Hepatocyte (in vitro differentiated cells): ENCODE measurements around the gene NKX1-1. TPM values are rescaled to one million over a fixed set of nuclear protein-coding genes. Genes with fewer than 3 reads are reported as not detected.
"Not testable (repeated sequence)": the region's sequence is repeated elsewhere in the genome, so short reads cannot be mapped to it uniquely, and the experiment has no call there.

Experiments
- DNase-seq: peaks from one replicate; pipeline ENCODE4 v3.0.0-alpha.2; 2016; ENCODE audit warnings: low spot score
- H2AFZ ChIP-seq: fragments of 200-600 bp; sonication (generic); 2 replicates; pipeline ENCODE4 v1.6.0; 2016; ENCODE audit warnings: antibody characterized with exemption, mild to moderate bottlenecking
- H3K27ac ChIP-seq: fragments of 200-600 bp; sonication (generic); 2 replicates; pipeline ENCODE4 v1.5.1; 2016; ENCODE audit warnings: mild to moderate bottlenecking
- H3K27me3 ChIP-seq: fragments of 200-600 bp; sonication (generic); 2 replicates; pipeline ENCODE4 v1.6.1; 2016
- H3K36me3 ChIP-seq: fragments of 200-600 bp; sonication (generic); replicated peaks from 2 replicates; pipeline ENCODE4 v1.5.1; 2016; ENCODE audit warnings: low read depth; ENCODE audit not compliant: insufficient read depth
- H3K4me1 ChIP-seq: fragments of 200-600 bp; sonication (generic); 2 replicates; pipeline ENCODE4 v1.5.1; 2016; ENCODE audit warnings: mild to moderate bottlenecking, moderate library complexity; ENCODE audit not compliant: insufficient read depth
- H3K4me2 ChIP-seq: fragments of 200-600 bp; sonication (generic); 2 replicates; pipeline ENCODE4 v1.6.0; 2016
- H3K4me3 ChIP-seq: fragments of 200-600 bp; sonication (generic); 2 replicates; pipeline ENCODE4 v1.5.1; 2016; ENCODE audit warnings: mild to moderate bottlenecking
- H3K79me2 ChIP-seq: fragments of 200-600 bp; sonication (generic); 2 replicates; pipeline ENCODE4 v1.6.0; 2017; ENCODE audit warnings: mild to moderate bottlenecking
- H3K9me2 ChIP-seq: fragments of 200-600 bp; sonication (generic); replicated peaks from 2 replicates; pipeline ENCODE4 v1.6.0; 2017; ENCODE audit warnings: mild to moderate bottlenecking; ENCODE audit not compliant: insufficient read depth
- H3K9me3 ChIP-seq: fragments of 200-600 bp; sonication (generic); 2 replicates; pipeline ENCODE4 v1.5.1; 2016; ENCODE audit warnings: low read depth, mild to moderate bottlenecking
- H4K20me1 ChIP-seq: fragments of 200-600 bp; sonication (generic); 2 replicates; pipeline ENCODE4 v1.6.0; 2016; ENCODE audit warnings: mild to moderate bottlenecking; ENCODE audit not compliant: insufficient read depth, poor library complexity, severe bottlenecking
- EZH2 ChIP-seq: fragments of 200-600 bp; sonication (generic); IDR thresholded peaks from 2 replicates; pipeline ENCODE4 v1.6.1; 2016; ENCODE audit warnings: antibody characterized with exemption, mild to moderate bottlenecking, borderline replicate concordance
- EZH2phosphoT487 ChIP-seq: fragments of 200-600 bp; sonication (generic); IDR thresholded peaks from one replicate; pipeline ENCODE4 v1.6.1; 2018; ENCODE audit warnings: antibody characterized with exemption, mild to moderate bottlenecking, low read depth, moderate library complexity; ENCODE audit not compliant: unreplicated experiment, severe bottlenecking
- WGBS: methylation state at CpG from one replicate; pipeline ENCODE4 v1.1.6; 2016; ENCODE audit warnings: low lambda C conversion rate; ENCODE audit errors: missing lambda C conversion rate; 5-methylcytosine and 5-hydroxymethylcytosine counted together
- polyA plus RNA-seq: library from polyadenylated mRNA; unstranded; fragments of >200 nt; fragmentation: Nextera tagmentation; extraction: Ambion mirVana; gene quantifications from 2 replicates; pipeline ENCODE4 v1.2.1, GENCODE V29; 2016
- total RNA-seq: library from RNA; depleted of rRNA; stranded (reverse); fragments of >200 nt; gene quantifications from 2 replicates; pipeline ENCODE4 v1.2.3, GENCODE V29; 2014
- TF ChIP-seq, protein P1 (sequence below): fragments of 200-600 bp; sonication (generic); IDR thresholded peaks from 2 replicates; pipeline ENCODE4 v1.5.1; 2016; ENCODE audit warnings: antibody characterized with exemption, mild to moderate bottlenecking; ENCODE audit not compliant: poor library complexity

NKX1-1 gene
- total and polyA plus RNA-seq, 2 experiments from 2014 or later = not detected

DNA sequence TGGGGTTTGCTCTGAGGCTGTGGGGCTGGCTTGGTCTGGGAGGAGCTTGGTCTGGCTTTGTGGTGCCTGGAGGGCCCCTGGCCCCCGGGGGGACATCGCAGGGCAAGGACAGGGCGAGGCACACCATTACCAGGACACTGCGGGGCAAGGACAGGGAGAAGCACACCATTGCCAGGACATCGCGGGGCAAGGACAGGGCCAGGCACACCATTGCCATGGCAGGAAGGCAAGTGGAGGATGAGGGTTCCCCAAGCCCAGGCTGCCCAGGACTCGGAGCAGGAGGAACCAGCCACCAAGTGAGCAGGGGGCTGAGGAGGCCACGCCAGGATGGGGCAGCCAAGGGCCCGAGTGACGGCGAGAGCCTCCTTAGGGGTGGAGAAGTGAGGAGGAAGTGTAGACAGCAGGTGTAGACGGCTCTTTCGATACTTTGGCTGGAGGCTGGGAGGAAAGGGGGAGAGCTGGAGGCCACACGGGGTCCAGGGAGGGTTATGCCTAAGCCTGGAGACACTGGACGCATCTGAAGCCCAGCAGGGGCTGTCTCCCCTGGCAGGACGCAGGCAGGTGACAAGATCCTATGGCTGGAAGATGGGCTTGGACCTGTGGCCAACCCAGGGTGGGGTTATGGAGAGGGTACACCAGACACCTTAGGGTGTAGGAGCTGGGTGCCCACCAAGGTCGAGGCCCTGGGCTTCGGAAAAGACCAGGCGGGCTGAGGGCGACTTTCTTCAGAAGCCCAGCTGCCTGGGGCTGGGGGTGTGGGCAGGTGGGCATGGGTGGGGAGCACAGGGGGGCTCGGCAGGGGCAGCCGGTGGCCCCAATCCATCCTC is 7.3 kb downstream of the NKX1-1 start:
- Histone ChIP-seq H3K9me2 (no peaks in the 10 kb centered on the region), H3K9me3 (no peaks in the 10 kb centered on the region), H3K4me3 (no peak overlapping the region), H3K4me1 (no peaks in the 10 kb centered on the region), H3K27me3 (peaks cover 17% of the 10 kb centered on the region), H2AFZ (no peak overlapping the region), H3K36me3 (no peaks in the 10 kb centered on the region), H3K4me2 (no peak overlapping the region), H3K79me2 (no peaks in the 10 kb centered on the region), H3K27ac (no peak overlapping the region), H4K20me1 (no peaks in the 10 kb centered on the region)
- WGBS = 93% methylated on average over 22 of the region's 22 CpGs
- DNase-seq = no peak
- TF ChIP-seq, protein P1, sequence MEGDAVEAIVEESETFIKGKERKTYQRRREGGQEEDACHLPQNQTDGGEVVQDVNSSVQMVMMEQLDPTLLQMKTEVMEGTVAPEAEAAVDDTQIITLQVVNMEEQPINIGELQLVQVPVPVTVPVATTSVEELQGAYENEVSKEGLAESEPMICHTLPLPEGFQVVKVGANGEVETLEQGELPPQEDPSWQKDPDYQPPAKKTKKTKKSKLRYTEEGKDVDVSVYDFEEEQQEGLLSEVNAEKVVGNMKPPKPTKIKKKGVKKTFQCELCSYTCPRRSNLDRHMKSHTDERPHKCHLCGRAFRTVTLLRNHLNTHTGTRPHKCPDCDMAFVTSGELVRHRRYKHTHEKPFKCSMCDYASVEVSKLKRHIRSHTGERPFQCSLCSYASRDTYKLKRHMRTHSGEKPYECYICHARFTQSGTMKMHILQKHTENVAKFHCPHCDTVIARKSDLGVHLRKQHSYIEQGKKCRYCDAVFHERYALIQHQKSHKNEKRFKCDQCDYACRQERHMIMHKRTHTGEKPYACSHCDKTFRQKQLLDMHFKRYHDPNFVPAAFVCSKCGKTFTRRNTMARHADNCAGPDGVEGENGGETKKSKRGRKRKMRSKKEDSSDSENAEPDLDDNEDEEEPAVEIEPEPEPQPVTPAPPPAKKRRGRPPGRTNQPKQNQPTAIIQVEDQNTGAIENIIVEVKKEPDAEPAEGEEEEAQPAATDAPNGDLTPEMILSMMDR = no peak
- TF ChIP-seq EZH2 (no peak), EZH2phosphoT487 (no peak)

DNA sequence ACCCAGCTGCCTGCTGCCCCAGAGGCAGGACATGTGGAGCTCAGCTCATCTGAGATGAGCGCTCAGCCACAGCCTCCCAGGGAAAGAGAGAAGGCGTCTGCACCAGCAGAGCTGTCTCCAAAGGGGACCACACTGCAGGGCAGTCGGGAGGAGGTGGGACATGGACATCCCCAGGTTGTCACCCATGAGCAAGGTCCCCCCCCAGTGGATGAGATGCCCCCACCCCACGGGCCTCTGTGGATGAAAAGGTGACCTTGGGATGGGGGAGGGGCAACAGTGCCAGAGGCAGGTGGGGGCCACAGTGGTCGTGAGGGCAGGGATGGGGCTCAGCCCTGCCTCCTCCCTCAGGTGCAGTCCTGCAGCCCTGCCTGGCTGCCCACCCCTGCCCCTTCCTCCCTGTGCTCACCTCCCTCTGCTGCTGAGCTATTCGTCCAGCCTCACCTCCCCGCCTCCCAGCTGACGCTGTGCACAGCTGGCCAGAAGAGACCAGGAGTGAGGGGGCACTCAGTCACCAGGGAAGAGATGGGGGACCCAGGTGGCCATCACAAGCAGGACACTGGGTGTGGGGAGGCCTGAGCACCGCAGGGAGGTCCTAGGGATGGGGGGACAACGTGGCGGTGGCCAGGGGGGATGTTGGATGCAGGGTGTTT is 9.3 kb downstream of the NKX1-1 start:
- no peak overlapping the region for H3K27ac ChIP-seq
- DNase-seq = no peak
- WGBS = 99% methylated on average over 10 of the region's 11 CpGs
- no peak overlapping the region for H3K4me2 ChIP-seq
- H3K4me1 ChIP-seq = no peaks in the 10 kb centered on the region
- H3K9me2 ChIP-seq = no peaks in the 10 kb centered on the region
- TF ChIP-seq EZH2 (no peak), EZH2phosphoT487 (no peak)
- TF ChIP-seq, protein P1 = no peak
- H3K4me3 ChIP-seq = no peak overlapping the region
- H4K20me1 ChIP-seq = no peaks in the 10 kb centered on the region
- no peaks in the 10 kb centered on the region for H3K79me2 ChIP-seq
- peaks cover 7% of the 10 kb centered on the region for H3K27me3 ChIP-seq
- no peaks in the 10 kb centered on the region for H3K9me3 ChIP-seq
- no peak overlapping the region for H2AFZ ChIP-seq
- no peaks in the 10 kb centered on the region for H3K36me3 ChIP-seq

DNA sequence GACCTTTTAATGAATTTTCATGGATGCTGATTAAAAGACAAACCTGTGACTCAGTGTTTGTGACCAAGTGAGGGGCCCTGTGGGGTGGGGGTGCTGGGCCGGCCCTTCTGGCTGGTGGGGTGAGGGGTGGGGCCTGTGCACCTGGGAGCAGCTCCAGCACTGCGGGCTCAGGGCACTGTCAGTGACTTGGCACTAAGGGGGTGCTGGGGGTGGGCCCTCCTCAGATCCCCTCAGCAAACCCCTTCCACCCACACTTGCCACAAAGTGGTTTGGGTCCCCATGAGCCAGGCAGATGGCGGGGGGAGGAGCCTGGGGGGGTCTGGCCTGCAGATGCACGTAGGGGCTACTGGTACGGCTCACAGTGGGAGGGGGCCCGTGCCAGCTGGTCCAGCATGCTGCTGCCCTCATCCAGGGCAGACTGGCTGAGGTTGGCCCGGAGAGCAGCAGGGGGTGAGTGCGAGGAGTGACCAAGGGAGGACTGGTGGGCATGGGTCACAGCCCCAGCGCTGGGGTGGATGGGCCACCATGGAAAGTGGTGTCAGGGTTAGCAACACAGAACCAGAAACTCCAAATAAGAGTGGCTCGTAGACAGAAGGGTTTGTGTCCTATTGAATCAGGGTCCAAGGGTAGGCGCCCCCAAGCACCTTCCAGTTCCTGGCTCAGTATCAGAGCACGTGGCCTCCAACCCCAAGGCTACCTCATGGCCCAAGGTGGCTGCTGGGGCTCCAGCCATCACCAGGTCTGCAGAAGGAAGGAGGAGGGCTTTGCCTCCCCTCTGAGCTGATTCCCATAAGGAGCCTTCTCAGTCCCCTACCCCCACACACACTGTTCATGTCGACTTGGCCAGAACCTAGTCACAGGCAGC is 10.1 kb downstream of the NKX1-1 start:
- no peak overlapping the region for H3K27ac ChIP-seq
- peaks cover 3% of the 10 kb centered on the region for H3K27me3 ChIP-seq
- H4K20me1 ChIP-seq = no peaks in the 10 kb centered on the region
- H3K4me1 ChIP-seq = no peaks in the 10 kb centered on the region
- no peaks in the 10 kb centered on the region for H3K36me3 ChIP-seq
- no peak for TF ChIP-seq EZH2
- TF ChIP-seq, protein P1 = no peak
- no peak for TF ChIP-seq EZH2phosphoT487
- H3K4me3 ChIP-seq = no peak overlapping the region
- 89% methylated on average over 12 of the region's 13 CpGs for WGBS
- no peaks in the 10 kb centered on the region for H3K79me2 ChIP-seq
- no peak overlapping the region for H3K4me2 ChIP-seq
- H2AFZ ChIP-seq = no peak overlapping the region
- no peaks in the 10 kb centered on the region for H3K9me2 ChIP-seq
- H3K9me3 ChIP-seq = no peaks in the 10 kb centered on the region
- no peak for DNase-seq

DNA sequence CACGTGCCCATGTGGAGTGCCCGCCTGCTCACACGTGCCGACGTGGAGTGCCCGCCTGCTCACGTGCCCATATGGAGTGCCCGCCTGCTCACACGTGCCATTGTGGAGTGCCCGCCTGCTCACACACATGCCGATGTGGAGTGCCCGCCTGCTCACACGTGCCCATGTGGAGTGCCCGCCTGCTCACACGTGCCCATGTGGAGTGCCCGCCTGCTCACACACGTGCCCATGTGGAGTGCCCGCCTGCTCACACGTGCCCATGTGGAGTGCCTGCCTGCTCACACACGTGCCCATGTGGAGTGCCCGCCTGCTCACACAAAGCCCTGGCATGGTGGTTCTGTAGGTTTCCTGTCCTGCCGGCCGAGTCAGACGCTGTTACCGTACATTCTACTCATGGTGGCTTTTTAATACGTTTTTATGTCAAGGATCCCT is 10.8 kb downstream of the NKX1-1 start:
- DNase-seq = not testable (repeated sequence)

GRCh38 chr4:1394554-1395388 is 11.5 kb downstream of the NKX1-1 start:
- not testable (repeated sequence) for H3K4me2 ChIP-seq, H3K27me3 ChIP-seq, H3K36me3 ChIP-seq, H2AFZ ChIP-seq, H3K9me2 ChIP-seq, H3K79me2 ChIP-seq, DNase-seq, H3K9me3 ChIP-seq, H3K4me1 ChIP-seq, H4K20me1 ChIP-seq, H3K27ac ChIP-seq, H3K4me3 ChIP-seq
- 96% methylated on average over 17 of the region's 63 CpGs for WGBS

More for the DNA sequence above, 10.8 kb downstream of the NKX1-1 start:
- not testable (repeated sequence) for H2AFZ ChIP-seq, H3K36me3 ChIP-seq, H3K27ac ChIP-seq, H3K9me2 ChIP-seq, H3K4me3 ChIP-seq, H3K79me2 ChIP-seq, H3K27me3 ChIP-seq, H3K4me2 ChIP-seq, H3K9me3 ChIP-seq, H3K4me1 ChIP-seq, H4K20me1 ChIP-seq
- WGBS = 98% methylated on average over 13 of the region's 26 CpGs
